CD14-positive monocyte (primary cell): ENCODE data around the gene TGFB1I1. TPM values are rescaled to one million over a fixed set of nuclear protein-coding genes. Genes with fewer than 3 reads are reported as not detected.

Experiments used
- DNase-seq, 3 donors: peaks; one replicate each; pipeline ENCODE4 v3.0.0-alpha.2; 2011 to 2022
- H2AFZ ChIP-seq: 2 replicates; pipeline ENCODE4 v1.6.0; 2012; ENCODE audit warnings: mild to moderate bottlenecking, low read depth, low read length, inconsistent platforms; ENCODE audit not compliant: insufficient read depth, poor library complexity, severe bottlenecking
- H3K27ac ChIP-seq, 2 donors: 1 replicate in 1 of 2; 2 replicates in 1 of 2; pipeline ENCODE4 v1.5.1; 2012 to 2013; ENCODE audit warnings: low read length in 2 of 2, control low read depth in 1 of 2, inconsistent platforms in 1 of 2, low read depth in 1 of 2, mild to moderate bottlenecking in 1 of 2
- H3K27me3 ChIP-seq, 2 donors: one replicate each; pipeline versions ENCODE4 v1.6.0 to v1.6.1; 2011 to 2013; ENCODE audit warnings: low read length in 2 of 2; ENCODE audit not compliant: control insufficient read depth in 2 of 2, insufficient read depth in 2 of 2
- H3K36me3 ChIP-seq, 2 donors: replicated peaks in 1 of 2; 1 replicate in 1 of 2; 2 replicates in 1 of 2; pipeline versions ENCODE4 v1.5.1 to v1.6.1; 2012 to 2013; ENCODE audit warnings: low read length in 2 of 2, control low read depth in 1 of 2, inconsistent platforms in 1 of 2, mild to moderate bottlenecking in 1 of 2; ENCODE audit not compliant: insufficient read depth in 2 of 2, control insufficient read depth in 1 of 2
- H3K4me1 ChIP-seq, 2 donors: 1 replicate in 1 of 2; 2 replicates in 1 of 2; pipeline versions ENCODE4 v1.5.1 to v1.6.1; 2012 to 2013; ENCODE audit warnings: low read length in 2 of 2, control low read depth in 1 of 2, inconsistent platforms in 1 of 2, mild to moderate bottlenecking in 1 of 2, moderate library complexity in 1 of 2; ENCODE audit not compliant: insufficient read depth in 2 of 2, control insufficient read depth in 1 of 2
- H3K4me2 ChIP-seq: replicated peaks from 2 replicates; pipeline ENCODE3; 2012; ENCODE audit warnings: low read length, moderate library complexity, mild to moderate bottlenecking; ENCODE audit not compliant: poor library complexity, severe bottlenecking; ENCODE audit errors: extremely low read depth
- H3K4me3 ChIP-seq, 3 experiments: fragments of 200-600 bp in 1 of 3; sonication (generic) in 1 of 3; replicated peaks in 1 of 3; 1 replicate in 2 of 3; 2 replicates in 1 of 3; pipeline ENCODE4 v1.5.1; 2011 to 2013; ENCODE audit warnings: low read length in 3 of 3, mild to moderate bottlenecking in 3 of 3, control low read depth in 2 of 3, low read depth in 2 of 3, inconsistent platforms in 1 of 3, moderate library complexity in 1 of 3
- H3K79me2 ChIP-seq: 2 replicates; pipeline ENCODE4 v1.6.0; 2012; ENCODE audit warnings: mild to moderate bottlenecking, control low read depth, inconsistent platforms, low read length, moderate library complexity; ENCODE audit not compliant: insufficient read depth
- H3K9ac ChIP-seq: 2 replicates; pipeline ENCODE4 v1.6.0; 2017; ENCODE audit warnings: low read length, mild to moderate bottlenecking; ENCODE audit not compliant: insufficient read depth, poor library complexity, severe bottlenecking
- H3K9me3 ChIP-seq, 2 donors: replicated peaks in 1 of 2; 1 replicate in 1 of 2; 2 replicates in 1 of 2; pipeline versions ENCODE4 v1.5.1 to v1.6.1; 2012 to 2013; ENCODE audit warnings: low read length in 2 of 2, control low read depth in 1 of 2; ENCODE audit not compliant: control insufficient read depth in 1 of 2, insufficient read depth in 1 of 2
- H4K20me1 ChIP-seq: 2 replicates; pipeline ENCODE4 v1.6.0; 2012; ENCODE audit warnings: mild to moderate bottlenecking, low read length, control low read depth, moderate library complexity; ENCODE audit not compliant: insufficient read depth
- H3K27ac Mint-ChIP-seq, 7 donors: one replicate each; pipeline ENCODE4 v1.8.0; 2020; ENCODE audit warnings: mild to moderate bottlenecking in 7 of 7, mixed read lengths in 7 of 7, moderate library complexity in 6 of 7, inconsistent platforms in 2 of 7
- H3K27me3 Mint-ChIP-seq, 3 donors: one replicate each; pipeline ENCODE4 v1.8.0; 2021 to 2022; ENCODE audit warnings: low read depth in 3 of 3, mild to moderate bottlenecking in 3 of 3, mixed read lengths in 3 of 3, moderate library complexity in 3 of 3, inconsistent platforms in 1 of 3
- H3K36me3 Mint-ChIP-seq, 2 donors: one replicate each; pipeline ENCODE4 v1.8.0; 2020; ENCODE audit warnings: mixed read lengths in 2 of 2, inconsistent platforms in 1 of 2, mild to moderate bottlenecking in 1 of 2
- H3K4me1 Mint-ChIP-seq: one replicate; pipeline ENCODE4 v1.8.0; 2020; ENCODE audit warnings: mild to moderate bottlenecking, mixed read lengths
- H3K4me3 Mint-ChIP-seq, 2 donors: one replicate each; pipeline ENCODE4 v1.8.0; 2020; ENCODE audit warnings: mild to moderate bottlenecking in 2 of 2, mixed read lengths in 2 of 2, moderate library complexity in 1 of 2
- H3K9me3 Mint-ChIP-seq, 7 donors: one replicate each; pipeline ENCODE4 v1.8.0; 2020 to 2022; ENCODE audit warnings: mixed read lengths in 7 of 7, mild to moderate bottlenecking in 6 of 7, moderate library complexity in 6 of 7, inconsistent platforms in 2 of 7
- CTCF ChIP-seq: fragments of 200-600 bp; IDR thresholded peaks from one replicate; pipeline ENCODE4 v1.8.0; 2022; ENCODE audit warnings: antibody characterized with exemption, mild to moderate bottlenecking
- WGBS: methylation state at CpG from one replicate; pipeline ENCODE4 v1.1.5; 2013; ENCODE audit warnings: missing lambda C conversion rate; ENCODE audit not compliant: insufficient coverage; 5-methylcytosine and 5-hydroxymethylcytosine counted together
- intact Hi-C, 2 donors: fragments of 100-400 bp; cut with micrococcal nuclease; formaldehyde crosslinking; loops; one replicate each; pipeline versions ENCODE4 v1.15.0 to v1.15.1; 2023
- polyA plus RNA-seq, 3 donors: library from polyadenylated mRNA; depleted of rRNA in 1 of 3; unstranded in 2 of 3; stranded (reverse) in 1 of 3; fragments of 300-500 nt in 2 of 3; fragments of >200 nt in 1 of 3; fragmentation: Illumina TruSeq in 2 of 3; gene quantifications; 1 replicate in 2 of 3; 2 replicates in 1 of 3; pipeline ENCODE4 v1.2.3, GENCODE V29; 2012 to 2021

TGFB1I1 gene
- polyA plus RNA-seq, 3 donors, result 0.11 to 0.16 TPM; not detected in 1

- Histone ChIP-seq H3K36me3 (no peaks in the 10 kb centered on the region), H3K27me3 (no peaks in the 10 kb centered on the region), H3K9ac (no peak overlapping the region), H2AFZ (no peak overlapping the region), H3K79me2 (no peaks in the 10 kb centered on the region), H4K20me1 (no peaks in the 10 kb centered on the region), H3K27ac (no peak overlapping the region), H3K9me3 (no peaks in the 10 kb centered on the region), H3K4me2 (no peak overlapping the region), H3K4me3 (no peak overlapping the region), H3K4me1 (peaks cover 4 to 5% of the 10 kb centered on the region in 2 donors)
- Mint-ChIP-seq H3K9me3 (peaks cover 0 to 7% (median 0%) of the 10 kb centered on the region in 7 donors), H3K36me3 (no peaks in the 10 kb centered on the region), H3K27ac (peak overlapping the region in 2 of 7 donors; percentile 12 to 50), H3K27me3 (peaks cover 5 to 23% (median 6%) of the 10 kb centered on the region in 3 donors), H3K4me1 (peaks cover 3% of the 10 kb centered on the region), H3K4me3 (no peak overlapping the region)
- no peak for DNase-seq
- intact Hi-C loops, result no loop called here
- 99% methylated on average over 7 of the region's 12 CpGs for WGBS
- no peak for TF ChIP-seq CTCF
These were observed 48.2 kb upstream of the TGFB1I1 start for GRCh38 chr16:31423801-31424200.

- no peaks in the 10 kb centered on the region for H4K20me1 ChIP-seq
- H3K36me3 ChIP-seq, result no peaks in the 10 kb centered on the region
- peak overlapping the region; percentile 67 to 70 for H3K4me3 Mint-ChIP-seq
- H3K27me3 ChIP-seq, result no peaks in the 10 kb centered on the region
- H3K27me3 Mint-ChIP-seq, result peaks cover 3 to 15% (median 4%) of the 10 kb centered on the region in 3 donors
- H3K4me2 ChIP-seq, result peak overlapping the region; percentile 60
- no peak for TF ChIP-seq CTCF
- peaks cover 0 to 3% (median 0%) of the 10 kb centered on the region in 7 donors for H3K9me3 Mint-ChIP-seq
- intact Hi-C loops, result no loop called here
- H3K36me3 Mint-ChIP-seq, result no peaks in the 10 kb centered on the region
- DNase-seq, result peak; percentile 46 to 64 (median 64)
- WGBS, result 34% methylated on average over 51 of the region's 83 CpGs
- peak overlapping the region in 1 of 7 donors; percentile 73 for H3K27ac Mint-ChIP-seq
- peak overlapping the region; percentile 17 to 47 (median 27) for H3K4me3 ChIP-seq
- H3K27ac ChIP-seq, result no peak overlapping the region
- H3K4me1 ChIP-seq, result peaks cover 4 to 5% of the 10 kb centered on the region in 2 donors
- H3K79me2 ChIP-seq, result no peaks in the 10 kb centered on the region
- H2AFZ ChIP-seq, result peak overlapping the region; percentile 70
- H3K9ac ChIP-seq, result no peak overlapping the region
- H3K4me1 Mint-ChIP-seq, result peaks cover 3% of the 10 kb centered on the region
- no peaks in the 10 kb centered on the region for H3K9me3 ChIP-seq
These were observed 44.3 kb upstream of the TGFB1I1 start for GRCh38 chr16:31427441-31428278.
